HL-60 (cell line): ENCODE data around the gene CLCN4.

Experiments used
- DNase-seq, 2 experiments: peaks; one replicate each; pipeline ENCODE4 v3.0.0-alpha.2; 2010 to 2020; ENCODE audit warnings: low read depth in 1 of 2, low spot score in 1 of 2
- H3K27ac ChIP-seq: fragments of 250-450 bp; sonication (Bioruptor Pico); replicated peaks from 2 replicates; pipeline ENCODE4 v1.5.1; 2020; ENCODE audit warnings: mild to moderate bottlenecking, moderate library complexity
- H3K27me3 ChIP-seq: fragments of 250-450 bp; sonication (Bioruptor Pico); 2 replicates; pipeline ENCODE4 v1.5.1; 2021; ENCODE audit warnings: mild to moderate bottlenecking, moderate library complexity; ENCODE audit not compliant: insufficient read depth, poor library complexity, severe bottlenecking
- H3K4me3 ChIP-seq: replicated peaks from 2 replicates; pipeline ENCODE4 v1.5.1; 2011; ENCODE audit warnings: mild to moderate bottlenecking, control low read depth, low read length; ENCODE audit not compliant: insufficient read depth
- CTCF ChIP-seq: IDR thresholded peaks from one replicate; pipeline ENCODE4 v1.5.1; 2011; ENCODE audit warnings: low read length, control low read depth, inconsistent platforms; ENCODE audit not compliant: insufficient read depth
- GABPA ChIP-seq: IDR thresholded peaks from 2 replicates; pipeline ENCODE4 v1.6.1; 2012; ENCODE audit warnings: low read depth
- POLR2AphosphoS5 ChIP-seq: IDR thresholded peaks from 2 replicates; pipeline ENCODE4 v1.6.1; 2012; ENCODE audit warnings: low read depth
- SPI1 ChIP-seq: IDR thresholded peaks from 2 replicates; pipeline ENCODE4 v1.6.1; 2012; ENCODE audit warnings: low read depth, mild to moderate bottlenecking, borderline replicate concordance
- TF ChIP-seq, protein P1 (sequence below): IDR thresholded peaks from 2 replicates; pipeline ENCODE4 v1.6.1; 2012; ENCODE audit warnings: low read depth; ENCODE audit not compliant: insufficient replicate concordance

The CLCN4 gene

GRCh38 chrX:10246297-10246696 is 89.5 kb downstream of the CLCN4 start:
- no peak for DNase-seq
- Histone ChIP-seq H3K27me3 (no peaks in the 10 kb centered on the region), H3K27ac (no peak overlapping the region), H3K4me3 (no peak overlapping the region)
- TF ChIP-seq SPI1 = no peak
- TF ChIP-seq CTCF = no peak
- TF ChIP-seq, protein P1, sequence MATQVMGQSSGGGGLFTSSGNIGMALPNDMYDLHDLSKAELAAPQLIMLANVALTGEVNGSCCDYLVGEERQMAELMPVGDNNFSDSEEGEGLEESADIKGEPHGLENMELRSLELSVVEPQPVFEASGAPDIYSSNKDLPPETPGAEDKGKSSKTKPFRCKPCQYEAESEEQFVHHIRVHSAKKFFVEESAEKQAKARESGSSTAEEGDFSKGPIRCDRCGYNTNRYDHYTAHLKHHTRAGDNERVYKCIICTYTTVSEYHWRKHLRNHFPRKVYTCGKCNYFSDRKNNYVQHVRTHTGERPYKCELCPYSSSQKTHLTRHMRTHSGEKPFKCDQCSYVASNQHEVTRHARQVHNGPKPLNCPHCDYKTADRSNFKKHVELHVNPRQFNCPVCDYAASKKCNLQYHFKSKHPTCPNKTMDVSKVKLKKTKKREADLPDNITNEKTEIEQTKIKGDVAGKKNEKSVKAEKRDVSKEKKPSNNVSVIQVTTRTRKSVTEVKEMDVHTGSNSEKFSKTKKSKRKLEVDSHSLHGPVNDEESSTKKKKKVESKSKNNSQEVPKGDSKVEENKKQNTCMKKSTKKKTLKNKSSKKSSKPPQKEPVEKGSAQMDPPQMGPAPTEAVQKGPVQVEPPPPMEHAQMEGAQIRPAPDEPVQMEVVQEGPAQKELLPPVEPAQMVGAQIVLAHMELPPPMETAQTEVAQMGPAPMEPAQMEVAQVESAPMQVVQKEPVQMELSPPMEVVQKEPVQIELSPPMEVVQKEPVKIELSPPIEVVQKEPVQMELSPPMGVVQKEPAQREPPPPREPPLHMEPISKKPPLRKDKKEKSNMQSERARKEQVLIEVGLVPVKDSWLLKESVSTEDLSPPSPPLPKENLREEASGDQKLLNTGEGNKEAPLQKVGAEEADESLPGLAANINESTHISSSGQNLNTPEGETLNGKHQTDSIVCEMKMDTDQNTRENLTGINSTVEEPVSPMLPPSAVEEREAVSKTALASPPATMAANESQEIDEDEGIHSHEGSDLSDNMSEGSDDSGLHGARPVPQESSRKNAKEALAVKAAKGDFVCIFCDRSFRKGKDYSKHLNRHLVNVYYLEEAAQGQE = no peak
- no peak for TF ChIP-seq GABPA
- no peak for TF ChIP-seq POLR2AphosphoS5

DNA sequence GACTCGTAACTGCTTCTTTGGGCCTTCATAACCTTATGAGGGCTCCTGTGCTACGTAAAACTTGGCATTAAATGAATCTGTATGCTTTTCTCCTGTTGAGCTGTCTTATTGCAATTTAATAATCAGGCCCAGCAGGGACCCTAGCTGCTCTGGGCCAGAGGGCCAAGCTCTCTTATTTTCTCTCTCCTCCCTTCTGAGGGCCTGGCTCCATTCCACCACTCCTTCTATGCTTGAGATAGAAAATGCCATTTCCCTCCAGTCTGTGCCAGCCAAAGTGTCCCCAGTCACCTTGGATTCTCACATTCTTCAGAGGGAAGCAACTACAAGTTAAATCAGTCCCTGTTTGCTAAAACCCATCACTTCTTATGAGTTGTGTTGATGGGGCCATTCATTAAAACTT is 90.1 kb downstream of the CLCN4 start:
- no peak for TF ChIP-seq GABPA
- DNase-seq = no peak
- no peaks in the 10 kb centered on the region for H3K27me3 ChIP-seq
- no peak overlapping the region for H3K27ac ChIP-seq
- no peak overlapping the region for H3K4me3 ChIP-seq

- no peak overlapping the region for H3K27ac ChIP-seq
- peak in 1 of 2 experiments; percentile 11 for DNase-seq
- H3K27me3 ChIP-seq = no peaks in the 10 kb centered on the region
- no peak overlapping the region for H3K4me3 ChIP-seq
- TF ChIP-seq POLR2AphosphoS5 (no peak), GABPA (no peak), SPI1 (no peak)
- TF ChIP-seq, protein P1 = no peak
Observed at GRCh38 chrX:10254739-10255138, 98.0 kb downstream of the CLCN4 start.

DNA sequence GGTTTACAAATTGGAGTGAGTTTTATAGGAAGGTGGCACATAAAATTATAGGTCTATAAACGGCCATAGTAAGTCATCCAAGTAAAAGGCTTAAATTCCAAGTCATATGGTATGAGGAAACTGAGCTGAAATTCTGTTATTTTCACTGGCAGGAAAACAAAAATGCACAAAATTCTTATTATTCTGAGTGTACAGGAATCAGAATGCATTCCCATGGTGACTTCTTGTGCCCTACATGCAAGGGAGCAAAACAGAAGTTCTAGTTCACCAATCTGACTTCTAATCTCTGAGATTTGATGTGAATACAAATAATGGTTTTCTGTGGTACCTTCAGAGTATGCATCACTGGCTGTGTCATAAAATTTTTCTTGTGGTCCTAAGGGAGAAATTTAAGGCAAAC is 102.9 kb downstream of the CLCN4 start:
- no peak overlapping the region for H3K4me3 ChIP-seq
- no peaks in the 10 kb centered on the region for H3K27me3 ChIP-seq
- no peak for TF ChIP-seq SPI1
- TF ChIP-seq POLR2AphosphoS5 = no peak
- TF ChIP-seq, protein P1 = no peak
- TF ChIP-seq GABPA = no peak
- TF ChIP-seq CTCF = no peak
- DNase-seq = no peak
- no peak overlapping the region for H3K27ac ChIP-seq
